Activated CD4-positive, alpha-beta T cell treated with anti-CD3 and anti-CD28 coated beads, Interleukin-2, amount 10 ng/mL, durations not matched to agents 24 days and 14 days (primary cell): ENCODE data around the gene ANKRD44. TPM values are rescaled to one million over a fixed set of nuclear protein-coding genes. Genes with fewer than 3 reads are reported as not detected.
A peak's percentile ranks its signal among the peaks of the same experiment; 100 is the strongest.

Experiments
- DNase-seq: peaks from one replicate; pipeline ENCODE4 v3.0.0; 2022
- H3K27ac Mint-ChIP-seq: one replicate; pipeline ENCODE4 v1.8.0; 2022; ENCODE audit warnings: mild to moderate bottlenecking, mixed read lengths
- H3K27me3 Mint-ChIP-seq: one replicate; pipeline ENCODE4 v1.8.0; 2022; ENCODE audit warnings: mixed read lengths
- H3K36me3 Mint-ChIP-seq: one replicate; pipeline ENCODE4 v1.8.0; 2022; ENCODE audit warnings: low read depth, mild to moderate bottlenecking, mixed read lengths
- H3K4me1 Mint-ChIP-seq: one replicate; pipeline ENCODE4 v1.8.0; 2021; ENCODE audit warnings: mixed read lengths
- H3K4me3 Mint-ChIP-seq: one replicate; pipeline ENCODE4 v1.8.0; 2022; ENCODE audit warnings: mild to moderate bottlenecking, moderate library complexity, mixed read lengths
- H3K9me3 Mint-ChIP-seq: one replicate; pipeline ENCODE4 v1.8.0; 2021; ENCODE audit warnings: mixed read lengths
- intact Hi-C: fragments of 100-400 bp; cut with micrococcal nuclease; formaldehyde crosslinking; loops from one replicate; pipeline ENCODE4 v1.15.1; 2023
- total RNA-seq: library from RNA; stranded (reverse); gene quantifications from 2 replicates; pipeline ENCODE4 v1.2.3, GENCODE V29; 2022

The ANKRD44 gene
- total RNA-seq, 1 donor from 2014 or later = 147 TPM

DNA sequence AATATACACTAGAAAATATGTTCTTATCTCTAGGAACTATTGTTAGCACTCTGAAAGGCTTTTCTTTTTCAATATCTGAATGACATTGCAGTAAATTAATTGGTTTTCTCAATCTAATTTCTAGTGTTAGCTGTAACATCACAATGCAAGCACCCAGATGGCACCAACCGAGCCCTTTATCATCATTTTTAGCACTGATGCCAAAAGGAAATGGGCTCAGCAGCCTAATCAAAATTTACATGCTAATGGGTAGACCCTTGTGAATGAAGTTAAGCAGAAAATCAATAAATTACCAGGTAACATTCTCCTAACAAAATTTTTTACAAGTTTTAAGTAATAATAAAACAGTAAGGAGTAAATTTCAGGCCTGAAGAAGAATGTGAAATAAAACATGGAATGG is 330.6 kb downstream of the ANKRD44 start:
- Mint-ChIP-seq H3K4me1 (peaks cover 12% of the 10 kb centered on the region), H3K9me3 (peaks cover 15% of the 10 kb centered on the region), H3K36me3 (peaks cover 26% of the 10 kb centered on the region), H3K27me3 (no peaks in the 10 kb centered on the region), H3K27ac (no peak overlapping the region), H3K4me3 (no peak overlapping the region)
- DNase-seq = peak; percentile 44
- intact Hi-C loops = no loop called here

DNA sequence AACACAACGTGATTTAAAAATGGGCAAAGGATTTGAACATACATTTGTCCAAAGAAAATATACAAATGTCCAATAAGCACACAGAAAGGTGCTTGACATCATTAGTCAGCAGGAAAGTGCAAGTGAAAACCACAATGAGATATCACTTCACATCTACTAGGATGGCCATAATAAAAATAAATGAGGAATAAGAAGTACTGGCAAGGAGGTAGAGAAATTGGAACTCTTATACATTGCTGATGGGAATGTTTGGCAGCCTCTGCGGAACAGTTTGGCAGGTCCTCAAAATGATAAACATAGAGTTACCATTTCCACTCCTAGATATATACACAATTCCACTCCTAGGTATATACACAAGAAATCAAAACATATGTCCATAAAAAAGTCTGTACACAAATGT is 333.1 kb downstream of the ANKRD44 start:
- Mint-ChIP-seq H3K27ac (no peak overlapping the region), H3K4me1 (peaks cover 16% of the 10 kb centered on the region), H3K4me3 (no peak overlapping the region), H3K27me3 (no peaks in the 10 kb centered on the region), H3K36me3 (peaks cover 17% of the 10 kb centered on the region), H3K9me3 (peaks cover 7% of the 10 kb centered on the region)
- intact Hi-C loops = no loop called here
- no peak for DNase-seq

DNA sequence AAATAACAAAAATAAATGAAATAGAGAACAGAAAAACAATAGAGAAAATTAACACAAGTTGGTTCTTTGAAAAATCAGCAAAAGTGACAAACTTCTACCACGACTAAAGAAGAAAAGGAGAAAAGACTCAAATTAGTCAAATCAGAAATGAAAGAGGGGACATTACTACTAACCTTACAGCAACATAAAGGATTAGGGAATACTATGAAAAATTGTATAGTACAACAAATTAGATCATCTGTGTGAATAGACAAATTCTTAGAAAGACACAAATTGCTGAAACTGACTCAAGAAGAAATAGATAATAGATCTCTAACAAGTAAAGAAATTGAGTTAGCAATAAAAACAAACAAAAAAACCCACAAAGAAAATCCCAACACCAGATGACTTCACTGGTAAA is 335.6 kb downstream of the ANKRD44 start:
- Mint-ChIP-seq H3K36me3 (peaks cover 13% of the 10 kb centered on the region), H3K9me3 (peaks cover 7% of the 10 kb centered on the region), H3K4me3 (no peak overlapping the region), H3K27me3 (no peaks in the 10 kb centered on the region), H3K4me1 (peaks cover 21% of the 10 kb centered on the region), H3K27ac (no peak overlapping the region)
- no peak for DNase-seq
- intact Hi-C loops = no loop called here

DNA sequence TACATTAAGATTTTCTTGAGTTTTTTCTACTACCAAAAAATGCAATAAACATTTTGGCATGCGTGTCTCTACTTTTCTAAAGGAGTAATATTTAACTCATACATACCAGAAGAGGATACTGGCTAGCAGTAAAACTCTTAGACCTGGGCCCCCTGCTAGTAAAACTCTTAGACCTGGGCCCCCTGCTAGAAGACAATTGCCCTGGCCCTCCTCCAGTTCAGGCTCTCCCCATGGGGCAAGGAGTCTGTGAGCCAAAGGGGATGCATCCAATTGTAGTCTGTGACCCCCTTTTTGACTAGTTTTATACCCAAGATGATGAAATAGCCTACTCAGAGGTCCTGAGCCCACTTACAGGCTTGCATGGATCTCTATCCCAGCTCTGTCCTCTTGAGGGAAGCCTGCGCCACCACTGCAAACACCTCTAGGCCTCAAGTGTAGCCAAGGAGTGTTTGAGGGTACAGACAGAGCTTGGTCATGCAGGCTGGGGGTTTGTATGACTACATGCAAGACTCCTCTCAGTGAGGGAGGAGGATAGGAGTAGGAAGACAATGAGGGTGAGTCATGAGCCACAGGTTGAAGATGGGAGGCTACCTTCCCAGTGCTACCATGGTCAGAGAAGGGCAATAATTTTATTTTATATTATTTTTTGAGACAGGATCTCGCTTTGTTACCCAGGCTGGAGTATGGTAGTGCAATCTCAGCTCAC is 338.9 kb downstream of the ANKRD44 start:
- H3K4me3 Mint-ChIP-seq = no peak overlapping the region
- H3K27me3 Mint-ChIP-seq = no peaks in the 10 kb centered on the region
- peaks cover 11% of the 10 kb centered on the region for H3K9me3 Mint-ChIP-seq
- H3K4me1 Mint-ChIP-seq = peaks cover 24% of the 10 kb centered on the region
- intact Hi-C loops = loop anchor here (2.0 kb wide), 1 partner anchor 17 kb away; no protein-coding TSS in a partner anchor
- peaks cover 12% of the 10 kb centered on the region for H3K36me3 Mint-ChIP-seq
- DNase-seq = no peak
- no peak overlapping the region for H3K27ac Mint-ChIP-seq

DNA sequence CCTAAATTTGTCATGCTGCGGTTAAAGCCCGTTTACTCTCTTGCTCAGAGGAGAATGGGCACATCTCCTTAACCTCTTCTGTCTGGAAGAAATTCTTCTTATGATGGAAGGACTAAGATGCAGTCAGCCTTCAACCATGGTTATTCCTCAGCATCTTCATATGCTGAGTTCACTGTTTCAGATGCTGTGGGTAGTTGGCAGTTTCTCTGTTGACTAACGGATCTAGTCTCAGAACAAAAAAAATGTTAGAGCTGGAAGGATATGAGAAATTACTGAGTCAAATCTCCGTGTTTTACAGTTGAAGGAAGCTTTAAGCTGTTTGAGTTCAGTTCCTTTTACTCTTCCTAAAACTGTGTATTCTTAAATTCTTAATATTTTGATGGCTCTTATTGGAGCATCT is 340.5 kb downstream of the ANKRD44 start:
- intact Hi-C loops = loop anchor here (1.0 kb wide), 1 partner anchor 8 kb away; no protein-coding TSS in a partner anchor
- H3K4me1 Mint-ChIP-seq = peaks cover 22% of the 10 kb centered on the region
- no peaks in the 10 kb centered on the region for H3K27me3 Mint-ChIP-seq
- H3K9me3 Mint-ChIP-seq = peaks cover 11% of the 10 kb centered on the region
- peaks cover 10% of the 10 kb centered on the region for H3K36me3 Mint-ChIP-seq
- peak overlapping the region; percentile 40 for H3K27ac Mint-ChIP-seq
- no peak for DNase-seq
- no peak overlapping the region for H3K4me3 Mint-ChIP-seq

DNA sequence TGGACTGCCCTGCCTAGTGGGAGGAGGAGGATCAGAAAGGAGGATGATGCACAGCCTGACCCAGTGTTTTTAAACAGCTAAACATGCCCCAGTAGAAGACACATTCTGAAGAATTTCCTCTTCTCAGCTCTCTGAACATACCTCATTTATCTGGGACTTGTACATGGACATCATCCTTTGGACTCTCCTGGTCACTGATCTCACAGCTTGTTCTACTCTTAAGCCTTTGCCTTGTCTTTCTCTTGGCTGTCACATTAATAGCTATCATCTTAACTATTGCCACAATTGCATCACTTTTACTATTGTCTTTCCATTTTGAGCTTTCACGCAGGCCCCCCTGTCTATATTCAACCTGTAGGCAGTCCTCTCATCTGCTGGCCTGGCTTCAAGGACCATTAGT is 342.1 kb downstream of the ANKRD44 start:
- Mint-ChIP-seq H3K4me1 (peaks cover 20% of the 10 kb centered on the region), H3K9me3 (peaks cover 11% of the 10 kb centered on the region)

DNA sequence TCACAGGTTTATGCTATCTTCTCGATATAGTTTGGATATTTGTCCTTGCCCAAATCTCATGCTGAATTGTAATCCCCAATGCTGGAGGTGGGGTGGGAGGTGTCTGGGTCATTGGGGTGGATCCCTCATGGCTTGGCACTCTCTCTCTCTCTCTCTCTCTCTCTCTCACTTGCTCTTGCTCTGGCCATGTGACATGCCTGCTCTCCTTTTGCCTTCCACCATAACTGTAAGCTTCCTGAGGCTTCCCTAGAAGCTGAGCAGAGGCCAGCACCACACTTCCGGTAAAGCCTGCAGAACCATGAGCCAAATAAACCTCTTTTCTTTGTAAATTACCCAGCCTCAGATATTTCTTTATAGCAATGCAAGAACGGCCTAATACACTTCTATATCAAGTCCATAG is 342.8 kb downstream of the ANKRD44 start:
- intact Hi-C loops = no loop called here
- Mint-ChIP-seq H3K27me3 (no peaks in the 10 kb centered on the region), H3K36me3 (peaks cover 6% of the 10 kb centered on the region), H3K27ac (no peak overlapping the region), H3K4me1 (peaks cover 24% of the 10 kb centered on the region), H3K9me3 (peaks cover 11% of the 10 kb centered on the region), H3K4me3 (no peak overlapping the region)
- no peak for DNase-seq

More for the DNA sequence above, 342.1 kb downstream of the ANKRD44 start:
- Mint-ChIP-seq H3K27ac (no peak overlapping the region), H3K27me3 (no peaks in the 10 kb centered on the region), H3K36me3 (peaks cover 6% of the 10 kb centered on the region), H3K4me3 (no peak overlapping the region)
- intact Hi-C loops = no loop called here
- no peak for DNase-seq

DNA sequence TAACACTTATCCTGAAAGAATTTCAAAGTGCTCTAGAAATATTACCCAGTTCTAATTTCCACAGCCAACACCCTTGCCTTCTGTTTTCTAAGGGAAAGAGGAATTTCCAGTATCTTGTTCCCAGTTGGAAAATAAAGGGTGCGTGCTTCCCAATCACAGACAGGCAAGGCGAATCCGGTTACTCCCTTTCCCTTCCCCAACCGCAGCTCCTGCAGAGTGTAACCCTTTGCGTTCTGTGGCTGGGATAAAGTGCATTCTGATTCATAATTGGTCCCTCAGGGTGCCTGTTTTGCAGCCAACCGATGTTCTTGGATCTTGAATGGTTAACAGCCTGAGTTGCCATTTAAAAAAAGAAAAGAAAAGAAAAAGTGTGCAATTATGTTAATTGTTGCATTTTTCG is 343.5 kb downstream of the ANKRD44 start:
- H3K4me1 Mint-ChIP-seq = peaks cover 29% of the 10 kb centered on the region
- H3K27me3 Mint-ChIP-seq = no peaks in the 10 kb centered on the region
- intact Hi-C loops = no loop called here
- no peak overlapping the region for H3K4me3 Mint-ChIP-seq
- H3K27ac Mint-ChIP-seq = no peak overlapping the region
- no peak for DNase-seq
- H3K9me3 Mint-ChIP-seq = peaks cover 16% of the 10 kb centered on the region
- peaks cover 6% of the 10 kb centered on the region for H3K36me3 Mint-ChIP-seq

DNA sequence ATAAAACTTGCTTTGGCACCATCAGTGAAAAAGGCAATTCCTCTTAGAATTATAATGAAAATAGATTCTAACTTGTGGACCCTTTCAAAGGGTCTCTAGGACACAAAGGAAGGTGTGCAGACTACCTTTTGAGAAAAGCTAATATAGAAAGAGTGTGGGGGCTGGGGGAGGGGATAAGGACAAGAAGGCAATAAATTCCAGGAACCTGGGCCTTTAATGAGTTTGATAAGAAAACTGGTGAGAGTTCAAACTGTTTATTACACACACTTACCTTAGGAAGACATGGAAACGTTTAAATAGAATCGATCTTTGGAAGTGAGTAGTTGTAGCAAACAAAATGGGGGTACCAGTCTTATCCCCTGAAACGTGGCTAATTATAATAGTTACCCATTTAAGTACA is 344.5 kb downstream of the ANKRD44 start:
- no peak overlapping the region for H3K4me3 Mint-ChIP-seq
- no peak overlapping the region for H3K27ac Mint-ChIP-seq
- peaks cover 36% of the 10 kb centered on the region for H3K4me1 Mint-ChIP-seq
- intact Hi-C loops = no loop called here
- DNase-seq = no peak
- peaks cover 23% of the 10 kb centered on the region for H3K9me3 Mint-ChIP-seq
- no peaks in the 10 kb centered on the region for H3K27me3 Mint-ChIP-seq
- H3K36me3 Mint-ChIP-seq = peaks cover 6% of the 10 kb centered on the region

DNA sequence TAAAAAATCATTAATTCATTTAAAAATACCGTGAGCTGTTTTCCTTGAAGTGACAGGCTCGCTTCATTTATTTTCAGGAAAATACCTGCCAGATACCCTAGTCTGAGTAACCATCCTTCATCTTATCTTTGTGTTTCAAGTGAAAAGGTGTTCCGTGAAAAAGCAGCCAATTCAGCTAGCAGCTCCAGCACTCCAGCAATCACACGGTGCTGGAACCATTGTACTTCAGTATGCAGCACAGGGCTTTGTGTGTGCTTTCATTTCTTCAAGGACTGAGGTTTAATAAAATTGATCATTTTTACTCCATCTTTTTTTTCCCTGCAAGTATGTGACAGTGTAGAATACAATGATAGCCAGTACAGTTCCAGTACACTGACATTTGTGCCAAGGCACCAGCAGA is 344.9 kb downstream of the ANKRD44 start:
- Mint-ChIP-seq H3K36me3 (peaks cover 8% of the 10 kb centered on the region), H3K27ac (no peak overlapping the region), H3K27me3 (no peaks in the 10 kb centered on the region), H3K9me3 (peaks cover 23% of the 10 kb centered on the region), H3K4me3 (no peak overlapping the region), H3K4me1 (peaks cover 37% of the 10 kb centered on the region)
- intact Hi-C loops = no loop called here
- no peak for DNase-seq

DNA sequence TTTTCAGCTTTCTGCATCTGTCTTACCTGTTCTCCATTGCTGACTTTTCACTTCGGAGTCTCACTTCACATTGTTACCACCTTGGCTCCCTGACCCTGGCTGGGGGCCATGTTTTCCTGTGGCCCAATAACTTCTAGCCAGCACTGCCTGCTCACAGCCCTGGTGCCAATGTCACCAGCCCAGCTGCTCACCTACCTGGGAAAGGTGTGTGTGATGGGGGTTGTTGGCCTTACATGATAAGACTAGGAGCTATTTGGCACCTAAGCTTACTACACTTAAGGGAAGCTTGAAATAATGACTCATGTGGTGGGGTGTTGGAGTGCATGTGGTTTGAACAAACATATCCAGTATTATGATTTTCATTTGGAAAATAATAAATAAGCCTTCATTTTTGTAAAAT is 346.6 kb downstream of the ANKRD44 start:
- H3K27me3 Mint-ChIP-seq = no peaks in the 10 kb centered on the region
- H3K9me3 Mint-ChIP-seq = peaks cover 31% of the 10 kb centered on the region
- intact Hi-C loops = no loop called here
- no peak overlapping the region for H3K4me3 Mint-ChIP-seq
- peaks cover 30% of the 10 kb centered on the region for H3K4me1 Mint-ChIP-seq
- no peak overlapping the region for H3K27ac Mint-ChIP-seq
- DNase-seq = no peak
- H3K36me3 Mint-ChIP-seq = peaks cover 14% of the 10 kb centered on the region

DNA sequence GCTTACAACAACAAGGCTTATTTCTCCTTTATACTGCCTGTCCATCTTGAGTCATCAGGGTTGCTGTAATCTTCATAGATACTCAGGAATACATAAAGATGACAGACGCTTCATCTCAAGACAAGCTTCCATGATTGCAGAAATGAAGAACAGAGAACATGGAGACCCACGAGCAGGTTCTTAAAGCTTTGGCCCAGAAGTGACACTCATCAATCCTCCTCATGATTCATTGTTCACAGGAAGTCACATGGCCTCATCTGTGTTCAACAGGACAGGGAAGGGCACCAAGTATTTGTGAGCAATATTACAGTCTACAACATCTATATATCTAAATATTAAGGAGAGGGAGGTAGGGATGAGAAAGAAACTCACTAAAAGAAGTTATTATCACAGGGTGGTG is 347.5 kb downstream of the ANKRD44 start:
- Mint-ChIP-seq H3K27ac (peak overlapping the region; percentile 83), H3K4me3 (no peak overlapping the region), H3K27me3 (no peaks in the 10 kb centered on the region), H3K4me1 (peaks cover 24% of the 10 kb centered on the region), H3K9me3 (peaks cover 33% of the 10 kb centered on the region), H3K36me3 (peaks cover 14% of the 10 kb centered on the region)
- no peak for DNase-seq
- intact Hi-C loops = no loop called here

DNA sequence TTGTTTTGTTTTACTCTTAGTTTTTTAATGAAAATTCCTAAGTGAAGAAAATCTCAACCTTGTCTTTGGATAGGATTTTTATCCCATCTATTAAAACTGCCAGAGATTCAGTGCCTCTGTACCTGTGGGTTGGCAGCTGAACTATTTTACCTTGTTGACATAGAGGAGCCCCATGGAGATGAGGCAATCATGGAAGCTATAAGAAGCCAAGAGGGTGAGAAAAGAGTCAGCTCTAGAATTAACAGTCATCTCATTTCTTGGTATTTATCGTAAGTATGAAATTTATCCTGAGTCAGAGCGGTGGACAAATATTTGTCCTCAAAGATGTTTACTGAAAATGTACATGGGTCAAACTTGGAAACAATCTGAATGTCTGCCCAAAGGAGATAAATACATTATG is 348.3 kb downstream of the ANKRD44 start:
- H3K9me3 Mint-ChIP-seq = peaks cover 28% of the 10 kb centered on the region
- no peak for DNase-seq
- intact Hi-C loops = loop anchor here (1.0 kb wide), 4 partner anchors 8 to 163 kb away; partner anchors contain the start of gene GTF3C3
- peaks cover 11% of the 10 kb centered on the region for H3K36me3 Mint-ChIP-seq
- H3K4me3 Mint-ChIP-seq = peak overlapping the region; percentile 65
- peak overlapping the region; percentile 83 for H3K27ac Mint-ChIP-seq
- H3K4me1 Mint-ChIP-seq = peaks cover 24% of the 10 kb centered on the region
- no peaks in the 10 kb centered on the region for H3K27me3 Mint-ChIP-seq

DNA sequence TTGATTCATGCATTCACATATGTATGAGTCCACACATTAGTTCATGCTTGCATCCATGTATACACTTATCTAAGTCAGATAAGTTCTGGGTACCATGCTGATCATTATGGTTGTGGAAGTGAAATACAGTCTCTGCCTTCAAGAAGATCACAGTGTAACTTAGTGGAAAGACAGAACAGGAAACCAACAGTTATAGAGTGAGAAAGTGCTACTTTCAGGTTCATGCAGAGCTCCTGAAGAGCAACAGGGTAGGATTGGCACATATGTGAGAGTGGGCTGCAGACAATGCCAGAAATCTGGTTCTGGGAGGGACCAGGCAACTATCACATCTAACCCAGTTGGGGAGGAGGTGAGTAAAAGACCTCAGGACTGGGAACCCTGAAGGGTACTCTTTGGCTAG is 348.7 kb downstream of the ANKRD44 start:
- peak; percentile 70 for DNase-seq
- peaks cover 26% of the 10 kb centered on the region for H3K9me3 Mint-ChIP-seq
- H3K4me3 Mint-ChIP-seq = peak overlapping the region; percentile 65
- H3K27ac Mint-ChIP-seq = peak overlapping the region; percentile 83
- H3K27me3 Mint-ChIP-seq = no peaks in the 10 kb centered on the region
- H3K4me1 Mint-ChIP-seq = peaks cover 24% of the 10 kb centered on the region
- peaks cover 11% of the 10 kb centered on the region for H3K36me3 Mint-ChIP-seq
- intact Hi-C loops = loop anchor here (1.0 kb wide), 4 partner anchors 8 to 163 kb away; partner anchors contain the start of gene GTF3C3
